GM12878 (cell line): Measurements from ENCODE around the gene KIF6. TPM values are rescaled to one million over a fixed set of nuclear protein-coding genes. Genes with fewer than 3 reads are reported as not detected.

Experiments used
- ATAC-seq: fragments of 200-7000 bp; cut with Tn5 transposase; 3 replicates; pipeline ENCODE4 v1.9.1; 2020; ENCODE audit warnings: mild to moderate bottlenecking, moderate library complexity
- BruUV-seq: library from RNA; stranded (reverse); fragments of 400-500 nt; replicated peaks from 2 replicates; lab custom pipeline; 2021; lab: Mats Ljungman, UMichigan
- CTCF ChIA-PET: fragments of 300-600 bp; sonication (Branson Sonifier 250); formaldehyde crosslinking; extraction: SDS; loops from one replicate; lab custom pipeline; 2021; ENCODE audit warnings: inconsistent platforms; lab: Yijun Ruan, JAX
- POLR2A ChIA-PET: fragments of 350-600 bp; formaldehyde crosslinking; extraction: SDS; loops from one replicate; lab custom pipeline; 2021; ENCODE audit warnings: inconsistent platforms; lab: Charles Lee
- RAD21 ChIA-PET: fragments of 300-600 bp; sonication (Branson Sonifier 250); formaldehyde crosslinking; loops from one replicate; lab custom pipeline; 2023; ENCODE audit warnings: antibody characterized with exemption; ENCODE audit not compliant: unreplicated experiment; lab: Charles Lee
- SMC1A ChIA-PET: fragments of 300-600 bp; sonication (Branson Sonifier 250); formaldehyde crosslinking; loops from one replicate; lab custom pipeline; 2023; ENCODE audit not compliant: unreplicated experiment, uncharacterized antibody; lab: Charles Lee
- DNase-seq: peaks from one replicate; pipeline ENCODE4 v3.0.0-alpha.2; 2011; ENCODE audit warnings: low read depth, low spot score
- FAIRE-seq: peaks from 3 replicates; lab custom pipeline; 2011; peaks lifted over from hg19 to GRCh38; lab: Jason Lieb, UNC
- H2AFZ ChIP-seq: 2 replicates; pipeline ENCODE4 v1.6.0; 2011; ENCODE audit warnings: low read depth, low read length, control low read depth; ENCODE audit not compliant: control insufficient read depth
- H3K27ac ChIP-seq: 2 replicates; pipeline ENCODE4 v1.5.1; 2011; ENCODE audit warnings: control low read depth; ENCODE audit not compliant: control insufficient read depth, insufficient read depth
- H3K27me3 ChIP-seq, 2 experiments: replicated peaks in 1 of 2; 2 replicates each; pipeline versions ENCODE4 v1.6.0 to v1.6.1; 2011; ENCODE audit warnings: low read length in 1 of 2; ENCODE audit not compliant: control insufficient read depth in 2 of 2, insufficient read depth in 2 of 2
- H3K36me3 ChIP-seq, 2 experiments: 2 replicates each; pipeline ENCODE4 v1.5.1; 2011; ENCODE audit warnings: low read length in 1 of 2; ENCODE audit not compliant: control insufficient read depth in 2 of 2, insufficient read depth in 2 of 2
- H3K4me1 ChIP-seq: 2 replicates; pipeline ENCODE4 v1.6.1; 2011; ENCODE audit warnings: mild to moderate bottlenecking, low read length, moderate library complexity, mixed read lengths; ENCODE audit not compliant: control insufficient read depth, insufficient read depth
- H3K4me2 ChIP-seq: 2 replicates; pipeline ENCODE4 v1.6.0; 2011; ENCODE audit warnings: control low read depth; ENCODE audit not compliant: control insufficient read depth, insufficient read depth
- H3K4me3 ChIP-seq: fragments of 200-600 bp; sonication (generic); 2 replicates; pipeline ENCODE4 v1.5.1; 2016
- H3K79me2 ChIP-seq: 2 replicates; pipeline ENCODE4 v1.6.0; 2011; ENCODE audit warnings: low read length; ENCODE audit not compliant: control insufficient read depth, insufficient read depth
- H3K9ac ChIP-seq: 2 replicates; pipeline ENCODE4 v1.8.0; 2011; ENCODE audit warnings: low read length, control low read depth, mixed read lengths; ENCODE audit not compliant: control insufficient read depth, insufficient read depth
- H3K9me3 ChIP-seq: replicated peaks from 3 replicates; pipeline ENCODE4 v1.5.1; 2011; ENCODE audit warnings: mild to moderate bottlenecking, low read length; ENCODE audit not compliant: control insufficient read depth, insufficient read depth
- H4K20me1 ChIP-seq: 2 replicates; pipeline ENCODE4 v1.6.0; 2011; ENCODE audit not compliant: control insufficient read depth, insufficient read depth
- BCL3 ChIP-seq: IDR thresholded peaks from 2 replicates; pipeline ENCODE4 v1.6.1; 2011; ENCODE audit warnings: borderline replicate concordance, low read depth, mild to moderate bottlenecking, moderate library complexity, low read length; ENCODE audit not compliant: insufficient read depth, poor library complexity, severe bottlenecking
- CTCF ChIP-seq, 3 experiments: IDR thresholded peaks in 2 of 3; conservative IDR thresholded peaks in 1 of 3; 2 replicates each; pipeline ENCODE4 v1.5.1; 2011; ENCODE audit warnings: low read depth in 3 of 3, low read length in 3 of 3, mild to moderate bottlenecking in 3 of 3, control low read depth in 2 of 3, moderate library complexity in 2 of 3, inconsistent platforms in 1 of 3, mixed read lengths in 1 of 3; ENCODE audit not compliant: control insufficient read depth in 2 of 3, insufficient read depth in 1 of 3; ENCODE audit errors: extremely low read depth in 1 of 3
- HCFC1 ChIP-seq: fragments of 150-350 bp; IDR thresholded peaks from 2 replicates; pipeline ENCODE4 v1.6.1; 2014; ENCODE audit warnings: low read length
- MEF2B ChIP-seq: fragments of 450-650 bp; IDR thresholded peaks from 2 replicates; pipeline ENCODE4 v1.6.1; 2018; ENCODE audit warnings: mild to moderate bottlenecking, moderate library complexity; ENCODE audit not compliant: partially characterized antibody, poor library complexity, severe bottlenecking
- RAD21 ChIP-seq: IDR thresholded peaks from 2 replicates; pipeline ENCODE4 v1.6.1; 2011; ENCODE audit warnings: mild to moderate bottlenecking, low read depth, low read length, moderate library complexity; ENCODE audit not compliant: insufficient read depth
- SMARCA5 ChIP-seq: fragments of 450-650 bp; IDR thresholded peaks from 2 replicates; pipeline ENCODE4 v1.6.1; 2017; ENCODE audit warnings: mild to moderate bottlenecking
- SMC3 ChIP-seq: IDR thresholded peaks from 2 replicates; pipeline ENCODE4 v1.6.1; 2011; ENCODE audit warnings: low read length, improper control_type of control experiment, borderline replicate concordance
- SUZ12 ChIP-seq: fragments of 200-600 bp; sonication (generic); IDR thresholded peaks from one replicate; pipeline ENCODE4 v1.6.1; 2018; ENCODE audit warnings: antibody characterized with exemption, mild to moderate bottlenecking; ENCODE audit not compliant: unreplicated experiment
- TARDBP ChIP-seq: IDR thresholded peaks from 2 replicates; pipeline ENCODE4 v1.6.1; 2016; ENCODE audit warnings: borderline replicate concordance
- WGBS: methylation state at CpG from one replicate; pipeline ENCODE4 v1.1.6; 2016; ENCODE audit warnings: low lambda C conversion rate; ENCODE audit not compliant: insufficient replicate concordance, insufficient coverage; ENCODE audit errors: missing lambda C conversion rate; 5-methylcytosine and 5-hydroxymethylcytosine counted together
- in situ Hi-C: fragments of 300-500 bp; cut with MboI; formaldehyde crosslinking; loops from 9 replicates; pipeline ENCODE4 v1.14.3; 2018; ENCODE audit warnings: mixed read lengths
- intact Hi-C: fragments of 100-400 bp; cut with micrococcal nuclease; formaldehyde crosslinking; loops from one replicate; pipeline ENCODE4 v1.14.2; 2022; ENCODE audit not compliant: unreplicated experiment
- polyA plus RNA-seq, 11 experiments: library from polyadenylated mRNA; depleted of rRNA in 4 of 11; unstranded in 6 of 11; stranded (reverse) in 5 of 11; fragments of >200 nt; fragmentation: Nextera tagmentation in 4 of 11; fragmentation: Illumina TruSeq in 1 of 11; extraction: Ambion mirVana in 4 of 11; extraction: Trizol in 1 of 11; gene quantifications; 1 replicate in 1 of 11; 2 replicates in 10 of 11; pipeline versions ENCODE4 v1.2.1 to v1.2.3, GENCODE V29; 2011 to 2016; ENCODE audit warnings: inconsistent platforms in 2 of 11, missing spikeins in 2 of 11, low read depth in 1 of 11
- total RNA-seq, 4 experiments: library from RNA; depleted of rRNA in 3 of 4; stranded (reverse); fragments of >200 nt in 3 of 4; fragmentation: Illumina TruSeq in 1 of 4; extraction: Trizol in 1 of 4; gene quantifications; 2 replicates each; pipeline versions ENCODE4 v1.2.1 to v1.2.3, GENCODE V29; 2013 to 2021

The KIF6 gene
- total and polyA plus RNA-seq, 10 of the 15 experiments (the other 5 are each of a cell fraction or from before 2014, with no cell fraction given) = 0.09 to 1.0 (median 0.28) TPM

- no peak for TF ChIP-seq SUZ12
- 0 out of 2 replicates have a peak, but pooled peaks have one; percentile 20 for TF ChIP-seq SMARCA5
These were observed 346.8 kb downstream of the KIF6 start (continued) for GRCh38 chr6:39378175-39378959.

GRCh38 chr6:39377539-39377950 is 347.7 kb downstream of the KIF6 start:
- Histone ChIP-seq H3K36me3 (no peaks in the 10 kb centered on the region), H2AFZ (no peak overlapping the region), H3K79me2 (no peaks in the 10 kb centered on the region), H3K27me3 (no peaks in the 10 kb centered on the region), H3K27ac (no peak overlapping the region), H4K20me1 (no peaks in the 10 kb centered on the region), H3K4me2 (no peak overlapping the region), H3K4me1 (no peaks in the 10 kb centered on the region), H3K9ac (no peak overlapping the region), H3K4me3 (no peak overlapping the region), H3K9me3 (no peaks in the 10 kb centered on the region)
- TF ChIP-seq SMC3 = peak; percentile 80
- TF ChIP-seq HCFC1 = no peak
- no peak for TF ChIP-seq BCL3
- TF ChIP-seq RAD21 = peak; percentile 75
- no peak for TF ChIP-seq TARDBP
- peak; percentile 74; the same call in 1 of the 2 replicates for TF ChIP-seq SMARCA5
- peak; percentile 50 to 73 (median 67) for TF ChIP-seq CTCF (IDR thresholded peaks at IDR 0.05 in 2 of 3, conservative IDR thresholded peaks at IDR 0.05 in 1 of 3; ENCODE audit: control insufficient read depth in 2 of 3, extremely low read depth in 1 of 3, insufficient read depth in 1 of 3, low read depth in 3 of 3, low read length in 3 of 3)
- no peak for TF ChIP-seq MEF2B
- SMC1A ChIA-PET = interaction anchor here (0.6 to 5.7 kb wide), 11 partner anchors 11 to 603 kb away, joined by 3 to 41 read pairs (median 3); no protein-coding TSS in a partner anchor
- under 1% methylated on average over 6 of the region's 6 CpGs for WGBS
- intact Hi-C loops = loop anchor here (1.0 kb wide), 1 partner anchor 515 kb away; no protein-coding TSS in a partner anchor
- POLR2A ChIA-PET = no interaction called here
- no peak for DNase-seq
- in situ Hi-C loops = no loop called here
- FAIRE-seq = no peak
- CTCF ChIA-PET = interaction anchor here (0.7 to 4.7 kb wide), 13 partner anchors 9 to 603 kb away, joined by 3 to 39 read pairs (median 5); no protein-coding TSS in a partner anchor
- RAD21 ChIA-PET = interaction anchor here (0.6 to 2.7 kb wide), 7 partner anchors 15 to 516 kb away, joined by 3 to 9 read pairs (median 3); no protein-coding TSS in a partner anchor
- BruUV-seq = no TSS peak
- ATAC-seq = peak; percentile 95
